Measurements from ENCODE around the gene CACNA2D3.

The CACNA2D3 gene

DNA sequence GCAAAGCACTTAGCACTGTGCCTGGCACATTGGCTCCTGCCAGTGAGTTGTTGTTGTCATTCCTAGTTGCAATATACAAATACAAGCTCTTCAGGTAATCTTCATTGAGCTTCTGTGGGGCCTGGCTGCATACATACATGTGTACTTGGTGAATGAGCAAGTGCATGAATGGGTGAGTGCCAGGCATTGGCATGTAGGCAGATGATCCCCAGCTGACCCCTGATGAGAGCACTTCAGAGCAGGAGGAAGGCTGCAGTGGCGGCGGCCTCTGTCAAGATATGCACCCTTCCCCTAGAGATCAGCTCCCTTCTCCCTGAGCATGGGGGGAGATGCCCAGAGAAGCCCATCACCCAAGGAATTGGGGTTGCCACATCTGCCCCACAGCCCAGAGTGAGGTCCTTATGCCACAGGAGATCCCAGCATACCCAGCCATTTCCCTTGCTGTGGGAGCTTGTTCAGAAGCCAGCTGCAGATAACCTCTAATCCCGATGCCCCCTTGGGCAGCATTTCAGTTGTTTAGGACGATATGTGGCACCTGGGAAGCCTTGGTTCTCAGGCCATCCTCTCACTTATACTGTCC lies 8.8 kb downstream of the CACNA2D3 start:
- no peak for DNase-seq

DNA sequence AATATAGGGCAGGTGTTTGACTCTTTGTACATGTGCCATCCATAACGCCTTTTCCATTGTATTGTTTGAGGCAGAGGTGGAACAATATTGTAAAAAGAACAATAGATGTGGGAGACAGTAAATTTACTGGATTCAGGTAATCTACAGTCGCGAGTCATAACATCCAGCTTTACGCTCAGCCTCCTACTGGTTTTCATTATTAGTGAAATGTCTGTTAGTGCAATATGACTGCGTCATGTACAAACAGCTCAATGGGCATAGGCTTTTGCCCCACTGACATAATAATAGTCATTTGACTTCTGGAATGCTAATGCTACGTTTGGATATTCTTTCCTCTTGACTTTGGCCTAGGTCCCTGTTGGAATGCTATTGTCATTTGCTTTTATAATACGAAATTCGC lies 9.5 kb downstream of the CACNA2D3 start:
- DNase-seq, result no peak

DNA sequence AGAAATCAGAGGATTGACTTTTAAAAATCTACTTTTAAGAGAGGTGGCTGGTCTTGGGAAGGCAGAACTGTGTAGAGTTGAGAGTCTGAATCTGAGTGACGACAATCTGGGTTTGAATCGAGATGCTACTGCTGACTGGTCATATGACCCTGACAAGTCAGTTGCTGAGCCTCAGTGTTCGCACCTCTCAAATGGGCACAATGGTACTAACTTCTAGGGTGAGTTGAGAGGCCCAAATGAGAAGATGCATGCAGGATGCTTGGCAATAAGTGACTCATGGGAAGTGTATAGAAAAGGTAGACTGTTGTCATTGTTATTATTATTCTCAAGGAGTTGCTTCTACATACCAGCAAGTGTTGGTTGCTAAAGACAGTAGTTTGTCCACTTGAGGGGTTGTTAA lies 10.3 kb downstream of the CACNA2D3 start:
- no peak for DNase-seq

DNA sequence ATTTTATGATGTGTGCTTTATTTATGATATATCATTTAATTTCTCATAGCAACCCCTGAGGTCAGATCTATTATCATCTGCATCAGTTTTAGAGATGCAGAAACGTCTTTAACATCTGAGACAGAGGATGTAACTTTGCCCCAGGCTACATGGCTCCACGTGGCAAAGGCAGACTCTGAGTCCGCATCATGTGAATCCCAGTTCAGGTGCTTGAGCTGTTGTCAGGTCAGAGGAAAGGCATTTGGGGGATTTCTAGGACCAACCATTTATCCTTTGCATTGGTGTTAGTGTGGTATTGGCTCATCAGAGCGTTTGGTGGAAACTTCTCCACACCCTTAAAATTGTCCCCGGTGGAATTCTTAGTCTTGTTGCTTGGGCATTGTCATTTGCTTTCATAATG lies 10.8 kb downstream of the CACNA2D3 start:
- DNase-seq, result no peak

DNA sequence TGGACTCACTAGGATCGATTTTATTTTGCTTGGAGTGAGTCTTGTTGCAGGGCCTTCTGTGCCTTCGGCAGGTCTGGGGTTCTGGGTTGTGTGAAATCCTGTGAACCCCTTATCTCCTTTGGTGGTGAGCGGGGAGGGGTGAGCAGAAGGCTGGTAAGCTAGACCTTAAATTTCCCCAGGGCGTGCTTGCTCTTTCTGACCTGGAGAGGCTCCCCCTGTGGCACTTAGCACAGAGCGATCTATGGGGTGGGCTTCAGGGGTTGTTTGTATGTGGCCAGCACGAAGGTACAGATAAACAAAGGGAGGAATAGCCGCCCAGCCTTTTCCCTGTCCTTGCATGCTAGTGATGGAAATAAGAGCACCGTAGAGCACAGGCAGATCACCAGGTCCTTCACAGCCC lies 11.8 kb downstream of the CACNA2D3 start:
- no peak for DNase-seq

DNA sequence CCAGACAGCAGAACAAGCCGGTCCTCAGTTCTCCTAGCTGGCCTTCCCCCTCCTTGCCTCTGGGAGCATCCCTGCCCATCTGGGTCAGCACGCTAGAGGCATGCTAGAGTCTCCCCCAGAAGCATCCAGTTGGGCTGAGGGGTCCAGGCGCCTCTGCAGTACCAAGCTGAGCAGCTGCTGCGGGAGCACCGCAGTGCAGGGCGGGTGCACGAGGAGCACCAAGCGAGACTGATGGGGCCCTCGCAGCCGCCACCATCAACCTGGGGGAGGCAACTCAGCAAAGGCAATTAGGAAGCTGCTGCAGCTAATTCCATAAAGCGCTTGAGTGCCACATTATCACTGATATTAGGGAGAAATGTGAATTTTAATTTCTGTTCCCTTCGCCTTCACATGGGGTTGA lies 12.4 kb downstream of the CACNA2D3 start:
- DNase-seq, result no peak

DNA sequence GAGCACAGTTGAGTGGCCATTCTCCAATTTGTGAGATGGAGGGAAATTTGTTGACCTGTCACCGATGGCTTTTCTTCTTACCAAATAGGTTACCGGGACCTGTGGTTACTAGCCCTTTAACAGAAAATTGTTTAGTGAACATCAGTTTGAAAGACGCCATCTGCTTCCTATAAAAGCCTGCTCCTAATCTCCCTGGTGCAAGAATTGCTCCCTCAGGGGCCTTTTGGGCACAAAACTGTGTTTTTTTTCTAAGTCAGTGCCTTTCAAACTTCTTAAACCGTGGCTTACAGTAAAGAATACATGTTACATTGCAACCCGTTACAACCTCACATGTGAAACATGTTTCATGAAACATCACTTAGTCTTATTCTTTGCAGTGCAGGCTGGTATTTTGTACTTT lies 15.0 kb downstream of the CACNA2D3 start:
- no peak for DNase-seq

DNA sequence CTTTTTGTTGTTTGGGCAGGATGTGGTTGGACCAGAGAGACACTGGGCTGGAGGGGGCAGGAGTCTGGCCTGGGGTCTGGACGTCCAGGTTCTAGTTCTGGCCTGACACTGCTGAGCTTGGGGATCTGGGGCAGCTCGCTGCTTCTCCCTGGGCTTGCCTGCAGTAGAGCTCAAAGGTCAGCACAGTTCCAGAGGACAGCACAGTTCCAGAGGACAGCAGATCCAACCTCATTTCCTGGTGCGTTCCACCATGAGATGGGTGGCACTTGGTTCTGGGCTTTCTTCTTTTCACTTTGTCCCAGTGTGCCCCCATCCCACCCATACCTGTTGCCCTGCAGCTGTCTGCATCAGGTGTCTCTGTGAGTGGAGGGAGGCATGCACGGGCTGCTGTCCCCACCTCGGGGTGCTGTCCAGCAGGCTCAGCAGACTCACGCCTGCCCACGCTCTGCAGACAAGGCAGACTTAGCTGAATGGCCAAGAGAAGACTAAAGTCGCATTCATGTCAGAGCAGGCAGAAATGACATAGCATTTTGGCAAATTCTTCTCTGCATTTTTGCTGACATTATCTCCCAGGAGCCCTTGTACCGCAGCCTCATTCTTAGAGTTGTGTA lies 16.7 kb downstream of the CACNA2D3 start:
- DNase-seq, result no peak

DNA sequence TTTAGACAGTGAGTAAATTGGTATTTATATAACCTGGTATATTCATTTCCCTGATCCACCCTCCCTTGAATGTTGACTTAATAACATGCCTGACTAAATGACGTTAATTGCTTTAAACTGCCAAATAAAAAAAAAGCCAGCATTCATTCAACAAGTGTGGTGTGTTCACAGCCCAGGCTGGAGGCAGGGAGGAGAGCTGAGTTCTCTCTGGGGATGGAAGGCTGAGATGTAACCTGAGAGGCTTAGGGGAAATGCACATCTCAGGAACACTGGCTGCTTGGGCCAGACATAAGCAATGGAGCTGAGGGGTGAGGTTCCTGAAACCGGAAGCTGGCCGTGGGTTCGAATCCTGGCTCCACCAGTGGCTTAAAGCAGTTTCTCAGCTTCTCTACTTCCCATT lies 17.3 kb downstream of the CACNA2D3 start:
- no peak for DNase-seq

DNA sequence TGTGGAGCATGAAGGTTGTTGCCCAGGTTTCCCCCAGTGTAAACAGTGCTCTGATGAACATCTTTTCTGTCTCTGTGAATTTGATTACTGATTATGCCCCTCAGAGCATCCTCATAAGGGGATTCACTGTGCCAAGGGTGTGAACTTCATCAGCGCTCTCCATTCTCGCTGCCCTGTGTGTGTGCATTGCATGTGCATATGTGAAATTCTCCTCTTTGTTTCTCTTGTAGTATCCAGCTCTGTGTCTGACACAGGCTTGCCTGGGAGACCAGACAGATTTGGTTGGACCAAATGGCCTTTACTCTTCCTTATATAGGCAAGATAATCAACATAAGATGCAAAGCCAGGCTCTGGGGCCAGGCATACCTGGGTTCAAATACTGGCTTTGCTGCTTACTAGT lies 21.9 kb downstream of the CACNA2D3 start:
- DNase-seq, result no peak

DNA sequence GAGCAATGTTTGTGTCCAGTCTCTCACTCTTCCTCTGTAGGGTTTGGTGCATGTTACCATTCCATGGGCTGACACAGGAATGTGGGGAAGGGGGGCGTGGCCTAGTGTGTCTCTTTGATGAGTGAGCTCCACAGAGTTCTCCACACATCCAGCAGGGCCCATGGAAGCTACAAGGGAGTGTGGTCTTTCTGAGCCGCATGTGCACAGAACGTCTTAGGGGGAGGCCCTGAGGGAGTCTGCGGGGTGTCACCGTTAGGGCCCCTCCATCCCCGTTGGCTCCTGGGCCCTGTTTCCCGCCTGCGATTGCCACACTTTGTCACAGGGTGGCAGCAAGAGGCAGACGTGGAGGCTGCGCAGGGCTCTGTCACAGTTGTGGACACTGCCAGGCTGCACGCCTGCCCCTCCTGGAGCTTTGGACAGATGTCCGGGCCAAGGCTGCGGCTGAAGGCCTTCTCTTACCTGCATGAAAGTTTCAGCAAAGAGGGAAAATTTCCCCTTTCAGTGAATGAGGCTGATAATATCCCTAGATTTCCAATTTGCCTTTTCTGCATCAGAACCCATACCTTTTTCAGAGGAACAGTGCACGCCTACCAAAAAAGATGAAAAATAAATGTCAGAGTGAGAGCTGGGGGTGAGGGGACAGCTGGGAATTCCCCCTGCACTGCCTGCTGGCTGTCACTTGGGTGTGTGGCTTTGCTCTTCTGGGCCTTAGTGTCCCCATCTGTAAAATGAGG lies 24.3 kb downstream of the CACNA2D3 start:
- DNase-seq, result no peak

DNA sequence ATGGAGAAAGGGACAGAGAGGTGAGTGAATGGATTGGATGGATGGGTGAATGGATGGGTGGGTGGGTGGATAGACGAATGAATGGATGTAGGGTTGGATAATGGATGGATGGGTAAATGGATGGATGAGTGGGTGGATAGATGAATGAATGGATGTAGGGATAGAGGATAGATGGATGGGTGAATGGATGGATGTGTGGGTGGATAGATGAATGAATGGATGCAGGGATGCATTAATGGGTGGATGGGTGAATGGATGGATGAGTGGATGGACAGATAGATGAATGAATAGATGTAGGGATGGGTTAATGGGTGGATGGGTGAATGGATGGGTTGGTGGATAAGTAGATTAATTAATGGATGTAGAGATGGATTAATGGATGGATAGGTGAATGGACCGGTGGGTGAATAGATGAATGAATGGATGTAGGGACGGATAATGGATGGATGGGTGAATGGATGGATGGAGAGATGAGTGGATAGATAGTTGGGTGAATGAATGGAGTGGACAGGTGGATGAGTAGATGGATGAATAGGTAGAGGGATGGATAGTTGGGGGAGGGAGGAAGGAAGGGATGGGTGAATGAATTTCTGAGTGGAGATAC lies 28.6 kb downstream of the CACNA2D3 start:
- DNase-seq, result no peak

DNA sequence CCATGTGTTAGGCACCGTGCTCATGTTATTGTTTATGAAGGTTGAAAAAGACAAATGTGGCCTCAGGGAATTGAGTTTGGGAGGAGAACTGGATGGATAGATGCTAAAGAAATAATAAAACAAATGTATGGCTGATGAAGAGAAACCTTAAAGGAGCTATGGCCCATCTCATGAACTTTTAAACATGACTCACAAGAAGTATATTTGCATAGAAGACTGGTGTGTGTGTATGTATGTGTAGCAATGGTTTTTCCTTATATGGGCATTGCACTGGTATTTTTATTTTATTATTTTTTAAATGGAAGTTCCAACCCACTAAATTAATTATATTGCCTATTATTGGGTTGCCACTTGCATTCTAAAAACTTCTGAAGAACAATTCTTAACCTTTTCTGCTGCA lies 31.1 kb downstream of the CACNA2D3 start:
- DNase-seq, result no peak

DNA sequence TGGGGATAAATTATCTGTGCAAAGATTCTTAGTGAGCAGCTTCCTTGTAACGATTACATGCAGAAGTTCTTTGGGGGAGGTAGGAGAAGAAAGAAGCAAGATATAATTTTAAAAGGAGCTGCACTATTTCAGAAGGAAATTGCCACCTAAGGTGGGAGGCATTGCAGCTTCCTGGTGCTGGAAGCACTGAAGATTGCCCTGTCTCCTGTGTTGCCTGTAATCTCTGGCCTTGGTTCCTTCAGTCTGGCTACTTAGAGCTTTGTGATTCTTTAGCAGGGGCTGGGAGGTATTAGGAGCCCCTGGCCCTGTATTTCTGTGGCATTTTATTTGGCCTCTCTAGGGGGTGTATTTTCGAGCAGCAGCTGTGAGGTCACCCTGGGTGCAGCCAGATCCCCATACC lies 35.5 kb downstream of the CACNA2D3 start:
- no peak for DNase-seq

DNA sequence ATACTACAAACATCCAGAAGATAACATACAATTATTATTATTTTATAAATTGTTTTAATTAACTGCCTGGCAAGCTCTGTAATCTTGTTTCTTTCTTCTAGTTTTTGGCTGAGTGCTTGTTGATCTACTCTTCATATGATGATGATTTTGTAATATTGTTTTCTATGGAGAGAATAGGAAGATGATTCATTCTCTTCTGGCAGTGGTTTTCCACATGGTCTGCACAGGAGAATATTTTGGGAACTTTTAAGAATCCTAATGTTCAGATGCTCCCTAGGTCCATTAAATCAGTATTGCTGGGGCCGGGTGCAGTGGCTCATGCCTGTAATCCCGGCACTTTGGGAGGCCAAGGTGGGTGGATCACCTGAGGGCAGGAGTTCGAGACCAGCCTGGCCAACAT lies 37.6 kb downstream of the CACNA2D3 start:
- no peak for DNase-seq

DNA sequence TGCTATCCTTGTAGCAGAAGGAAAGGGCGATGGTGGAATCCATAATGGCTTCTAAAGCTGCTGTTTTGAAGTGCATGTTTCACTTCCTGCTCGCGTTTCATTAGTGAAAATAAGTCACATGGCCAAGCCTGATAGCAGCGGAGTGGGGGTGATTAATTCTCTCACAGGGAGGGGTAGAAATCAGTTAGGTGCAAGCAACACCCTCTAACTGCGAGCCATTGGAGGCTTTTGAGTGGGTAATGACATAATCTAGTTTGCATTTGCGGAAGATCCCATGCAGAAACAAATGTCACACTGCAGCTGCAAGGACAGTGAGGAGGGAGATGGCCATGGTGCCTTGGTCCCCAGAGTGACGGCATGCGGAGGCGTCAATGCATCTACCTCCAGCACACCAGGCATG lies 41.1 kb downstream of the CACNA2D3 start:
- DNase-seq, result no peak

DNA sequence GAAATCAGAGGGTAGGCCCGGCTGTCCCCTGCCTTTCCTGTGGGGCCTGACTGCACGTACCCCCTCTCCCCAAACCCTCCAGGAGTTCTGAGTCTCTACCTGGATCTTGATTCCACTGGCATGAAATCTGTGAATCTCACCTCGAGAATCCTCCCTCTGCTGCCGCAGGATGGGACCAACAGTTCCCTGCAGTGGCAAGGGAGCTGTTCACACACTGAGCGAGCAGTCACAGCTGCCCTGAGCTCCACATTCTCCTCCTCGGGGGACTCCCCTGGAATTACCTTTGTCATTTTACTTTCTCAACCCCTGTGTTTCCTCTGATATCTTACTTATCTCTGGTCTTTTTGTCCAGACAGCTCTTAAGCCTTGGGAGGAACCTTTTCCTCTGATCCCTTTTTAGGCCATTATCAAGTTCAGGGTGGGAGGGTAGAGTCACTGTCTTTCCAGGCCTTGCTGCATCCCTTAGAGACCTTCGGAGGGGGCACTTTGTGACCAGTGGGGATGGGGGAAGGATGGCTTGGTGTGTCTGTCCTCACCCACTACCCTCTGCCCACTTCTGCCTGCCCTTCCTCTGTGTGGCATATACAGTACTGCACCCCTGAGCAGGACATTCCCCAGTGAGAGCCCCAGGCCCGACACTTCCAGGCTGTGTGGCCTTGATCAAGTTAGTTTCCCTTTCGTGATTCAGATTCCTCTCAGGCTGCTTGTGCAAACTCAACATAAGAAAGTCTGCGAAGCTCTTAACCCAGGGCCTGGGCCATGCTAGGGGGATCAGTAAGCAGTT lies 42.0 kb downstream of the CACNA2D3 start:
- DNase-seq, result no peak

DNA sequence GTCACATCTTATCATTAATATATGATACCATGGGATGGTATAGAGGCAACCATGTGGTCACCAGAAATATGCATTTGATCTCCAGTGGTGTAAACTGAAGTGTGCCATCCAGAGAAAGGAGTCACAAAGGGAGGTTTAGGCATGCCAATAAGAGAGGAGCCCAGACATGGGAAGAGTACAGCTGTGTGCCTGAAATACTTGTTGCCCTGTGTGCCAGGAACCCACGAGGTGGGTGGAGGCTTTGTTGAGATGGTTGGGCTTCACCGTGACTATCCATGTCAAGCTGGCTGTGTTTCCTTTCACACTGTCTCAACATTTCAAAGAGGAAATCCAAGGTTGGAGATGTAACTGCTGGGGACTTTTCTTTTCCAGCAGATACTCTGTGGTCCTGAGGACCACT lies 43.5 kb downstream of the CACNA2D3 start:
- no peak for DNase-seq

DNA sequence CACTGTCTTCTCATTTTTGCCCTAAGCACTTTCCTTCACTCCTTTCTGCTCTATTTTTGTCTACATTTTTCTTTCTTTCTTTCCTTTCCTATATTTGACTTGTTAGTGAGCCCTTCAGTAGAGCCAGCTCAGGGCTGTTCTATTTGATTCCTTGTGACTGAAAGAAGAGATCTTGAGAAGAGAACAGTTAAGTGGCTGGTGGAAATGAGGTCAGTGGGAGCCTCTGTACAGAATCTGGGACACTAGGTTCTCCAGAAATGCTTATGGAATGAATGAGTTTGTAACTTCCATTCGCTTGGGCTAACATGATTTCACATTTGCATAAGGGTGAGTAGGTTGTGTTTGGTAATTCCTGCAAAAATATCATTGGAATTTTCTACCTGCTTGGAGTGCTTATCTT lies 45.6 kb downstream of the CACNA2D3 start:
- DNase-seq, result no peak

DNA sequence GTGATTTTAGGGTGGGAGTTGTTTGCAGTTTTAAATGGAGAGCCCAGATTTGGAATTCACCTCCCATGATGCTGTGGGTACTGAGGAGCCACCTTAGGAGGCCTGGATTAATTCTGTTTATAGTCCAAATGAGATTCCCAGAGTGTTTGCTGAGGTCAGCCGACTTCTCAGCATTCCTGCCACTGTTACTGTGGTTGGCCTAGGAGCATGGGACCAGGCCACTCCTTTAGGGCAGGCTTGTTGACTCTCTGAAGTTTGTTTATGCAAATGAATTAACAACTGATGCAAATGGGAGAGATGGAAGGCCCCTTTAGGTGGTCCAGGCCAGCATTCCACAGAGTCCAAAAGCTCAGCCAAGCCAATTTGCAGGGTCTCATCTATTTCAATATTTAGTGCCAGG lies 46.1 kb downstream of the CACNA2D3 start:
- DNase-seq, result no peak

DNA sequence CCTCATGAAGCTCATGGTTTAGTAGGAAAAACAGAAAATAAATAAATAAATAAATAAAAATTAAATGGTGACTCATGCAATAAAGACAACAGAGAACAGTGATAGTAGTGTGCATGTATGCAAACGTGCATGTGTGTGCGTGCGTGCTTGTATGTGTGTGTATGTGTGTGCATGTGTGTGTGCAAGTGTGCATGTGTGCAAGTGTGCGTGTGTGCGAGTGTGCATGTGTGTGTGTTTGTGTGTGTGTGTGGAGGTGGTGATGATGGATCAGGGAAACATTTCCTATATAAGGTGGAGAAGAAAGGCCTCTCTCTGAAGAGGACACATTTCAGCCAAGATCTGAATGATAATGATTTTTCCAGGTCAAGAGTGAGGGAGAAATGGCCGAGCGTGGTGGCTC lies 47.2 kb downstream of the CACNA2D3 start:
- no peak for DNase-seq

DNA sequence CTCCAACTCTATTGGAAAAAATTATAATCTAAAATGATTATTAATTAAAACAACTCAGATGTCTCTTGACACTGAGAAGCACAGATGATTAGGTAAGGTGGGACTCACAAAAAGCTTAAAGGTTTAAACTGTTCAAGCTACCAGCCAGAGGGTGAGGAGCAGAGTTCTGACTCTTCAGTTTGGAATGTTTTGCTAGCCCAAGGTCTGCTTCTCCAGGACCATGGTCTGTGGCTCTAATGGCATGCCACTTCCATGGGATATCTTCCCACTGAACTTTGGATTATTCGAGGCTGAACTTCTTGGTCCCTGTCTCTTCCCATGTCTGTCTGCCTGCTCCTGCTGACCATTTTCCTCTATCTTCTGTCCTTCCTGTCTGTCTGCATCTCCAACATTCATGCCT lies 49.2 kb downstream of the CACNA2D3 start:
- DNase-seq, result no peak

DNA sequence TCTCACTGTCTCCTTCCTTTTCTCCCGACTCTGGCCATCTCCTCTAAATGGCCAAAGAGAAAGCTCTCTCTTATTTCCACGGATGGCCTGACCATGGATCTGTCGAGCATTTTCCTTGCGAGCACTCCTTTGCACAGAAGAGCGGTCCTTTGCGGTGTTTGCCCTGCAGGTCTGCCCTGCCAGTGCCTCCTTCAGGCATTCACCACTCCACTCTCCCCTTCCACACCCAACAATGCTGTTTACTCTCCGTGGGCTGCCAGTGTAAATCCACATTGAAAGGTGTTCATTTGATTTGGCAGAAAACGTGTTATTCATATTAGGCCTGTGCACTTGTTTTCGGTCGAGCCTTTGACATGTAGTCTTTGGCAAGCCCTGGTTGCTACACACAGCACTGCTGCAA lies 49.6 kb downstream of the CACNA2D3 start:
- no peak for DNase-seq

DNA sequence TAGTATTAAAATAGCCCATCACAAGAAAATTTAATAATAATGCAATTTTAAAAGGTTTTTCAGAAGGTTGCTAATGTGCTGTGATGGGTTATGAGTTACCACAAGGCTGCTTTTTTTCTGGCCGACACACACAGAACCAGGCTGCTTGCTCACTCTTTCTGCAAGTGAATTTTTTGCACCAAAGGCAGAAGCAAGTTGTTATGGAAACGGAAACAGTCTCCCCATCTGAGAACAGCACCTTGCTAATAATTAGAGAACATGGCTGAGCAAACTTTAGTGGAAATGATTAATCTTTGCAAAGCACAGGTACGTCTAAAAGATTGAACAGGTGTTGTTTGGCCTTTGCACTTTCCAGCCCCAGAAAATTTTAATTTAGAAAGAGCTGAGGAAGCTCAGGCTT lies 51.0 kb downstream of the CACNA2D3 start:
- DNase-seq, result no peak
